Posterior vena cava (tissue), 2 donors: ENCODE data around the gene FOS. TPM values are rescaled to one million over a fixed set of nuclear protein-coding genes. Genes with fewer than 3 reads are reported as not detected.

Source experiments
- total RNA-seq, 2 donors: library from RNA; stranded (reverse); fragmentation: NEBNext Ultra II Directional; extraction: Animal tissue kit (Norgen Biotek cat#: 25700); gene quantifications; one replicate each; pipeline ENCODE4 v1.2.1, GENCODE V29; 2021
- donor health status: DM: yes; HTN: yes; CAD: no.
- donor health status: DM: yes; HTN: yes; CAD: no.

Gene FOS
- total RNA-seq, 2 donors from 2014 or later = 485 to 992 TPM

Other genes with a start within 250 kb of the FOS start
- gene MLH3, start 227.4 kb upstream of the FOS start, total RNA-seq = 10 to 100 TPM; 27.2 to 28.2 TPM
- 10 to 100 TPM in 1 of 2 donors, 1 to 10 TPM in 1; 8.2 to 11.5 TPM for gene ACYP1, start 214.8 kb upstream of the FOS start, total RNA-seq
- gene ZC2HC1C, start 209.2 kb upstream of the FOS start, total RNA-seq = 1 to 10 TPM in 1 of 2 donors, under 1 TPM in 1; 0.46 to 2.3 TPM
- 10 to 100 TPM; 68.7 to 86.2 TPM for gene NEK9, start 151.8 kb upstream of the FOS start, total RNA-seq
- gene TMED10, start 102.2 kb upstream of the FOS start, total RNA-seq = 100 to 1,000 TPM; 259 to 311 TPM
- gene JDP2, start 149.2 kb downstream of the FOS start, total RNA-seq = 10 to 100 TPM; 44.2 to 54.8 TPM
- gene BATF, start 243.6 kb downstream of the FOS start, total RNA-seq = 1 to 10 TPM; 2.0 to 2.5 TPM